Common myeloid progenitor, CD34-positive (primary cell): ENCODE data around the gene HORMAD2.
A peak's percentile ranks its signal among the peaks of the same experiment; 100 is the strongest.

Source experiments
- CTCF ChIA-PET: fragments of 350-600 bp; sonication (Branson Sonifier 250); formaldehyde crosslinking; loops from one replicate; lab custom pipeline; 2021; ENCODE audit warnings: antibody characterized with exemption; lab: Charles Lee
- POLR2A ChIA-PET: fragments of 350-600 bp; sonication (Branson Sonifier 250); formaldehyde crosslinking; loops from one replicate; lab custom pipeline; 2021; ENCODE audit warnings: antibody characterized with exemption; lab: Charles Lee
- DNase-seq, 3 donors: peaks; one replicate each; pipeline versions ENCODE4 v3.0.0 to v3.0.0-alpha.2; 2013
- H3K27ac ChIP-seq, 2 experiments: 1 replicate in 1 of 2; 2 replicates in 1 of 2; pipeline ENCODE4 v1.7.0; 2013; ENCODE audit warnings: inconsistent platforms in 2 of 2, low read length in 2 of 2, mild to moderate bottlenecking in 2 of 2, low read depth in 1 of 2, moderate library complexity in 1 of 2; ENCODE audit not compliant: severe bottlenecking in 2 of 2, insufficient read depth in 1 of 2, poor library complexity in 1 of 2
- H3K27me3 ChIP-seq, 5 experiments: replicated peaks in 2 of 5; 1 replicate in 3 of 5; 2 replicates in 2 of 5; pipeline versions ENCODE4 v1.6.1 to v1.7.0; 2013; ENCODE audit warnings: low read length in 4 of 5, mild to moderate bottlenecking in 2 of 5, moderate library complexity in 2 of 5, inconsistent platforms in 1 of 5; ENCODE audit not compliant: insufficient read depth in 5 of 5, control insufficient read depth in 4 of 5
- H3K36me3 ChIP-seq, 4 experiments: 1 replicate in 2 of 4; 2 replicates in 2 of 4; pipeline versions ENCODE4 v1.6.1 to v1.7.0; 2013; ENCODE audit warnings: low read length in 3 of 4, control low read depth in 1 of 4, mild to moderate bottlenecking in 1 of 4; ENCODE audit not compliant: control insufficient read depth in 4 of 4, insufficient read depth in 4 of 4
- H3K4me1 ChIP-seq, 4 experiments: 1 replicate in 3 of 4; 2 replicates in 1 of 4; pipeline versions ENCODE4 v1.6.1 to v1.7.1; 2013; ENCODE audit warnings: low read length in 3 of 4, mild to moderate bottlenecking in 3 of 4, control low read depth in 1 of 4, inconsistent platforms in 1 of 4, moderate library complexity in 1 of 4; ENCODE audit not compliant: control insufficient read depth in 4 of 4, insufficient read depth in 4 of 4; ENCODE audit errors: control extremely low read depth in 1 of 4
- H3K4me3 ChIP-seq, 7 experiments: 1 replicate in 4 of 7; 2 replicates in 3 of 7; pipeline versions ENCODE4 v1.5.1 to v1.7.0; 2013; ENCODE audit warnings: mild to moderate bottlenecking in 7 of 7, low read length in 6 of 7, moderate library complexity in 6 of 7, inconsistent platforms in 2 of 7, low read depth in 2 of 7, control low read depth in 1 of 7; ENCODE audit not compliant: insufficient read depth in 4 of 7, control insufficient read depth in 1 of 7; ENCODE audit errors: extremely low read depth in 1 of 7
- H3K9me3 ChIP-seq, 5 experiments: 1 replicate in 4 of 5; 2 replicates in 1 of 5; pipeline versions ENCODE4 v1.6.1 to v1.7.1; 2013; ENCODE audit warnings: low read length in 4 of 5, mild to moderate bottlenecking in 2 of 5, inconsistent platforms in 1 of 5, low read depth in 1 of 5, moderate library complexity in 1 of 5; ENCODE audit not compliant: control insufficient read depth in 4 of 5, insufficient read depth in 2 of 5; ENCODE audit errors: control extremely low read depth in 1 of 5
- WGBS: methylation state at CpG from one replicate; pipeline ENCODE4 v1.1.5; 2013; ENCODE audit not compliant: insufficient coverage; 5-methylcytosine and 5-hydroxymethylcytosine counted together

Gene HORMAD2

DNA sequence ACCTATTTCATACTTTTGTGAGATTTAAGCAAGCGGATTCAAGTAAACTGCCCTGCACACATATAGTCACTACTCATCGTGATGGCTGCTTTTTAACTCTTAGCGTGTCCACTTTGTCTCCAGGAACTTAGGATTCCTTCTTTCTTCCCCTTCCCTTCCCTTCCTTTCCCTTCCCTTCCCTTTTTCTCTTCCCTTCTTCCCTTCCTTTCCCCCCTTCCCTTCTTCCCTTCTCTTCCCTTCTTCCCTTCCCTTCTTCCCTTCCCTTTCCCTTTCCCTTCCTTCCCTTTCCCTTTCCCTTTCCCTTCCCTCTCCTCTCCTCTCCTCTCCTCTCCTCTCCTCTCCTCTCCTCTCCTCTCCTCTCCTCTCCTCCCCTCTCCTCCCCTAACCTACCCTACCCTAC lies 100.4 kb downstream of the HORMAD2 start:
- WGBS = 100% methylated on average over 3 of the region's 3 CpGs
- peaks cover 40 to 52% (median 44%) of the 10 kb centered on the region in 4 experiments for H3K4me1 ChIP-seq
- H3K36me3 ChIP-seq = no peaks in the 10 kb centered on the region
- ChIA-PET POLR2A (interaction anchor here (2.1 kb wide), 1 partner anchor 10 kb away, joined by 6 read pairs; no protein-coding TSS in a partner anchor), CTCF (interaction anchor here (0.5 to 1.8 kb wide), 3 partner anchors 11 to 299 kb away, joined by 3 to 9 read pairs (median 6); no protein-coding TSS in a partner anchor)
- DNase-seq = no peak
- no peaks in the 10 kb centered on the region for H3K9me3 ChIP-seq
- H3K4me3 ChIP-seq = no peak overlapping the region
- H3K27ac ChIP-seq = no peak overlapping the region
- H3K27me3 ChIP-seq = no peaks in the 10 kb centered on the region

- 11% methylated on average over 3 of the region's 7 CpGs for WGBS
- no peaks in the 10 kb centered on the region for H3K36me3 ChIP-seq
- H3K9me3 ChIP-seq = no peaks in the 10 kb centered on the region
- peak overlapping the region; percentile 3 to 50 for H3K27ac ChIP-seq
- peaks cover 37 to 58% (median 47%) of the 10 kb centered on the region in 4 experiments for H3K4me1 ChIP-seq
- POLR2A ChIA-PET = interaction anchor here (0.6 to 2.1 kb wide), 2 partner anchors 9 to 64 kb away, joined by 3 to 6 read pairs; no protein-coding TSS in a partner anchor
- peak overlapping the region in 1 of 7 experiments; percentile 1 for H3K4me3 ChIP-seq
- no peaks in the 10 kb centered on the region for H3K27me3 ChIP-seq
- DNase-seq = peak; percentile 77 to 95 (median 90)
- CTCF ChIA-PET = interaction anchor here (1.0 to 1.8 kb wide), 7 partner anchors 9 to 63 kb away, joined by 3 to 9 read pairs (median 3); no protein-coding TSS in a partner anchor
Observed at GRCh38 chr22:30181459-30182349, 101.4 kb downstream of the HORMAD2 start.

- peak overlapping the region in 1 of 2 experiments; percentile 50 for H3K27ac ChIP-seq
- WGBS = 77% methylated on average over 2 of the region's 4 CpGs
Observed at GRCh38 chr22:30182350-30182745, 102.1 kb downstream of the HORMAD2 start.

DNA sequence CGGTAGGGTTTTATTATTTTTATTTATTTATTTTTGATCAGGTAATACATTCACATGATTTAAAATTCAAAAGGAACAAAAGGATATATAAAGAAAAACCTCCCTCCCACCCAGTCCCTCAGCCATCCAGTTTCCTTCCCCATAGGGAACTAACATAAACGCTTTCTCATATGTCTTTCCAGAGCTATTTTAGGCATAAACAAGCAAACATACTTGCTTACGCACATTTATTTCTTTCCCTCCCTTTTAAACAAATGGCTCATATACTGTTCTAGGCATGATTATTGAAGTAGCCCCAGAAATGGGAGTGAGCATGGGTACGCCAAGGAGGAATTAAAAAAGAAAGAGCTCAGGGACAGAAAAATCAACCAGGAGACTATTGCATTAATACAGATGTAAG lies 102.6 kb downstream of the HORMAD2 start:
- Histone ChIP-seq H3K4me1 (peaks cover 41 to 69% (median 49%) of the 10 kb centered on the region in 4 experiments), H3K9me3 (no peaks in the 10 kb centered on the region), H3K27me3 (no peaks in the 10 kb centered on the region), H3K4me3 (no peak overlapping the region), H3K36me3 (no peaks in the 10 kb centered on the region), H3K27ac (no peak overlapping the region)
- POLR2A ChIA-PET = interaction anchor here (2.1 kb wide), 1 partner anchor 8 kb away, joined by 6 read pairs; no protein-coding TSS in a partner anchor
- CTCF ChIA-PET = interaction anchor here (0.8 to 1.2 kb wide), 3 partner anchors 52 to 132 kb away, joined by 3 read pairs; no protein-coding TSS in a partner anchor
- WGBS = 100% methylated on average over 1 of the region's 4 CpGs
- DNase-seq = no peak

More at GRCh38 chr22:30182350-30182745, 102.1 kb downstream of the HORMAD2 start:
- CTCF ChIA-PET = interaction anchor here (0.8 to 1.8 kb wide), 8 partner anchors 9 to 133 kb away, joined by 3 to 9 read pairs (median 3); no protein-coding TSS in a partner anchor
- Histone ChIP-seq H3K9me3 (no peaks in the 10 kb centered on the region), H3K4me1 (peaks cover 37 to 65% (median 47%) of the 10 kb centered on the region in 4 experiments), H3K4me3 (peak overlapping the region in 1 of 7 experiments; percentile 1), H3K27me3 (no peaks in the 10 kb centered on the region), H3K36me3 (no peaks in the 10 kb centered on the region)
- POLR2A ChIA-PET = interaction anchor here (2.1 kb wide), 1 partner anchor 8 kb away, joined by 6 read pairs; no protein-coding TSS in a partner anchor
- peak in 1 of 3 donors; percentile 51 for DNase-seq

DNA sequence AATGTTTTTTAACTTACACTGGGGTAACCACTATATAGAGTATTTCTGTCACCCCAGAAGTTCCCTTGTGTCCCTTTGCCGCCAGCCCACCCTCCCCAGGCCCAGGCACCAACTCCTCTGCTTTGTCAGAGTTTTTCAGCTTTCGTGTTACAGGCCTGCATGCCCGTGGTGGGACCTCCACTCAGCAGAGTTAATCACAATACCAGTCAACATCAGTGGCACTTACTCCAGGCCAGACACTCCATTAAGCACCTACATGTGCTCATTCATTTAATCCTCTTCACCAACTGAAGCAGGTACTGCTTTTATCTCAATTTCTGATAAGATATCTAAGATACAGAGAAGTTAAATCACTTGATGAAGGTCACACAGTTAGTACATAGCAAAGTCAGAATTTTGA lies 103.0 kb downstream of the HORMAD2 start:
- H3K27ac ChIP-seq = no peak overlapping the region
- ChIA-PET CTCF (interaction anchor here (1.0 to 1.2 kb wide), 2 partner anchors 8 to 52 kb away, joined by 3 read pairs; no protein-coding TSS in a partner anchor), POLR2A (no interaction called here)
- peaks cover 41 to 73% (median 51%) of the 10 kb centered on the region in 4 experiments for H3K4me1 ChIP-seq
- WGBS = 85% methylated on average over 3 of the region's 3 CpGs
- H3K9me3 ChIP-seq = no peaks in the 10 kb centered on the region
- H3K27me3 ChIP-seq = no peaks in the 10 kb centered on the region
- H3K4me3 ChIP-seq = no peak overlapping the region
- DNase-seq = no peak
- no peaks in the 10 kb centered on the region for H3K36me3 ChIP-seq

GRCh38 chr22:30183861-30184278 lies 103.6 kb downstream of the HORMAD2 start:
- CTCF ChIA-PET = interaction anchor here (0.8 to 1.0 kb wide), 2 partner anchors 9 to 12 kb away, joined by 3 read pairs; no protein-coding TSS in a partner anchor
- Histone ChIP-seq H3K4me3 (no peak overlapping the region), H3K9me3 (no peaks in the 10 kb centered on the region), H3K36me3 (no peaks in the 10 kb centered on the region), H3K27ac (no peak overlapping the region), H3K27me3 (no peaks in the 10 kb centered on the region), H3K4me1 (peaks cover 41 to 78% (median 49%) of the 10 kb centered on the region in 4 experiments)
- DNase-seq = peak; percentile 66 to 89 (median 86)
- POLR2A ChIA-PET = interaction anchor here (0.5 kb wide), 1 partner anchor 43 kb away, joined by 3 read pairs; no protein-coding TSS in a partner anchor
- WGBS = no CpG with 5 or more reads among the region's 2 CpGs
